Vagina (tissue), 2 donors: Measurements from ENCODE around the gene TCF7L1.

Experiments used
- CTCF ChIP-seq, 3 experiments: fragments of 450-650 bp in 2 of 3; fragments of 200-600 bp in 1 of 3; sonication (generic) in 1 of 3; IDR thresholded peaks; one replicate each; pipeline ENCODE4 v1.5.1; 2017 to 2019; ENCODE audit warnings: antibody characterized with exemption in 3 of 3, mild to moderate bottlenecking in 2 of 3, moderate library complexity in 2 of 3
- POLR2A ChIP-seq, 2 donors: fragments of 450-650 bp; IDR thresholded peaks; one replicate each; pipeline ENCODE4 v1.6.1; 2017; ENCODE audit warnings: antibody characterized with exemption in 2 of 2, mild to moderate bottlenecking in 2 of 2, moderate library complexity in 2 of 2
- POLR2AphosphoS5 ChIP-seq, 2 donors: sonication (generic); formaldehyde crosslinking; IDR thresholded peaks; one replicate each; pipeline ENCODE4 v1.9.0; 2017; ENCODE audit warnings: antibody characterized with exemption in 2 of 2, mild to moderate bottlenecking in 2 of 2, low read depth in 1 of 2; ENCODE audit not compliant: insufficient read depth in 1 of 2

GRCh38 chr2:85324639-85325465, 191.7 kb downstream of the TCF7L1 start:
- TF ChIP-seq POLR2A (IDR thresholded peaks at IDR 0.05) (no peak), CTCF (IDR thresholded peaks at IDR 0.05) (no peak), POLR2AphosphoS5 (IDR thresholded peaks at IDR 0.05; ENCODE audit: insufficient read depth in 1 of 2, low read depth in 1 of 2) (no peak)
